GM10847 (cell line): ENCODE measurements around the gene C14orf93.

ENCODE experiments used
- POLR2A ChIP-seq: IDR thresholded peaks from 2 replicates; pipeline ENCODE4 v1.6.1; 2011; ENCODE audit not compliant: insufficient read length; ENCODE audit errors: extremely low read depth

C14orf93 gene

GRCh38 chr14:23013054-23013748, 3.3 kb upstream of the C14orf93 start:
- TF ChIP-seq POLR2A = no peak

- no peak for TF ChIP-seq POLR2A
Measured at GRCh38 chr14:23009483-23009938, 432 bp downstream of the C14orf93 start.

- TF ChIP-seq POLR2A = no peak
Measured at GRCh38 chr14:23008831-23009230, 1.1 kb downstream of the C14orf93 start.

GRCh38 chr14:23006544-23007419, 3.2 kb downstream of the C14orf93 start:
- peak; percentile 92 for TF ChIP-seq POLR2A

GRCh38 chr14:23006188-23006534, 3.8 kb downstream of the C14orf93 start:
- no peak for TF ChIP-seq POLR2A

- no peak for TF ChIP-seq POLR2A
Measured at GRCh38 chr14:23005451-23006187, 4.3 kb downstream of the C14orf93 start.

- TF ChIP-seq POLR2A = no peak
Measured at GRCh38 chr14:23002592-23002991, 7.4 kb downstream of the C14orf93 start.

- no peak for TF ChIP-seq POLR2A
Measured at GRCh38 chr14:23000860-23001259, 9.1 kb downstream of the C14orf93 start.

- no peak for TF ChIP-seq POLR2A
Measured at GRCh38 chr14:22998329-22999012, 11.5 kb downstream of the C14orf93 start.

GRCh38 chr14:22997676-22998323, 12.1 kb downstream of the C14orf93 start:
- no peak for TF ChIP-seq POLR2A

GRCh38 chr14:22996768-22997654, 12.9 kb downstream of the C14orf93 start:
- TF ChIP-seq POLR2A = no peak

GRCh38 chr14:22995889-22996625, 13.9 kb downstream of the C14orf93 start:
- no peak for TF ChIP-seq POLR2A

- no peak for TF ChIP-seq POLR2A
Measured at GRCh38 chr14:22994762-22995275, 15.1 kb downstream of the C14orf93 start.
